22Rv1 (cell line): ENCODE measurements around the gene MRGPRD.

Experiments
- H3K27ac ChIP-seq: fragments of 450-650 bp; 2 replicates; pipeline ENCODE4 v1.5.1; 2017
- CTCF ChIP-seq: fragments of 450-650 bp; IDR thresholded peaks from 2 replicates; pipeline ENCODE4 v1.5.1; 2017; ENCODE audit warnings: mild to moderate bottlenecking
- ZFX ChIP-seq: fragments of 450-650 bp; IDR thresholded peaks from 2 replicates; pipeline ENCODE4 v1.6.1; 2017; ENCODE audit warnings: antibody characterized with exemption, borderline replicate concordance

The MRGPRD gene

GRCh38 chr11:68956547-68957254, 24.1 kb downstream of the MRGPRD start:
- TF ChIP-seq CTCF (no peak), ZFX (no peak)
- H3K27ac ChIP-seq, result no peak overlapping the region

DNA sequence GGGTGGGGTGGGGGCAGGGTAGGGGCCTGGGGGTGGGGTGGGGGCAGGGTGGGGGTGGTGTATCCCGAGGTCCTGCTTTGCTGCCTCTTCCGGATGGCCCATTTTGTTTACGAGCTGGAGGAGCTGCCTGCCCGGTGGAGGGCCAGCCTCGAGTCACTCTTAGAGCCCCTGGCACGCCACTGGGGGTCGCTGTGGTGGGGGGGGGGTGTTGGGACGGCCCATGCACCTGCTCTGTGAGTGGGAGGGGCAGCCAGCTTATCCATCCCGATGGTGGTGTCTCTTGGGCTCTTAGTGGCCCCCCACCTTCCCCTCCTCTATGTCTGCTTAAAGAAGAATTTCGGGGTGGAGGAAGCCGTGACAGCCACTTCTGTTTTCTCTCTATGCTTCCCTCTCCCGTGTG, 24.6 kb downstream of the MRGPRD start:
- no peak overlapping the region for H3K27ac ChIP-seq
- no peak for TF ChIP-seq ZFX
- peak; percentile 25; the same call in 1 of the 2 replicates for TF ChIP-seq CTCF

DNA sequence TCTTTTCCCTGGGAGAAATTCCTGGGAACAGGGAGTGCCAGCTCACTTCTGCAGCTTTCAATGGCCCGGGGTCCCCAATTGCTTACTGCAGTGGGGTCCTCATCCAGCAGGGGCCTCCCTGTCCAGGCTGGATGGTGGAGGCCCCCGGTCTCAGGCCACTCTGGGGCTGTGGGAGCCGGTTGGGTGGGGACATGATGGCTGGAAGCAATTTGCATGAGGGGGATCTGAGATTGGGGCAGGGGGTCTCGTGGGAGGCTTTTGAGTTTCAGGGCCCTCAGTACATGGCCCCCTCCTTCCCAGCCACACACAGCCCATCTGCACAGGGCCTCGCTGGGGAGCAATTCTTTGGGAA, 25.2 kb downstream of the MRGPRD start:
- no peak overlapping the region for H3K27ac ChIP-seq
- no peak for TF ChIP-seq CTCF
- TF ChIP-seq ZFX, result no peak

GRCh38 chr11:68954836-68955606, 25.8 kb downstream of the MRGPRD start:
- TF ChIP-seq ZFX, result no peak
- no peak for TF ChIP-seq CTCF
- no peak overlapping the region for H3K27ac ChIP-seq

DNA sequence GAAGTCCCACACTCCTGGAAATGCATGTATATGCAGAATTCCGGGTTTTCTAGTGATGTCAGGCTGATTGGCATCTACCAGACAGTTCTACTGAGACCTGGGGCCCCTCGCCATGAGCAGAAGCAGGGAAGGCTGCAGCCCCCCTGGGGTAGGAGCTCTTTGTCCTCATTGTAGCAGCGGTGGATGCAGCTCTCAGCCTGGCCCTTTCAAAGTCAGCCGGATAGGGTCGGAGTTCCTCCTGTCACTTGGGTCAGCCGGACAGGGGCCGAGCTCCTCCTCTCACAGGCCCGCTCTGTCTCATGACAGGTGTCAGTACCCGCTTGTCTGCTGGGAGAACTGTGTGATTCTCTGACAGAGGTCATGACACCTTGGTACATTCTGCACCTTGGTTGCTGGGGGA, 30.0 kb downstream of the MRGPRD start:
- no peak overlapping the region for H3K27ac ChIP-seq
- no peak for TF ChIP-seq ZFX
- TF ChIP-seq CTCF, result no peak

DNA sequence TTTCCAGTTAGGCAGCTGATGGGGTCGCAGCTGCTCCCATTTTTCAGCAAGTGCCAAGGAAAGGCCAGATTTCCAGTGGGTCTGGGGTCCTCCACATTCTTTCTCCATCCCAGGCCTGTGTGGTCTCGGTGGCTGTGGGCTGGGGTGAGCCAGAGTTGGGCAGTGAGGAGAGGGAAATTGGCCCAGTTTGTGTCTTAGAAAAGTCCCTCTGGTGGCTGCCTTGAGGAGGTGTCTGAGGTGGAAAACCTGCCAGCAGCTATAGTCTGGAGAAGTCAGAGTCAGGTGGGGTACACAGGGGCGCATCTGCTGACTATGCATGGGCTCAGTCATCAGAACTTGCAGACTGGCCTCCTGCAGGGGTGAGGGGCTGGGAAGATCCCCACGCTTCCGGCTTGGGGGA, 30.5 kb downstream of the MRGPRD start:
- TF ChIP-seq ZFX (no peak), CTCF (peak; percentile 19; the same call in 1 of the 2 replicates)
- H3K27ac ChIP-seq, result no peak overlapping the region

DNA sequence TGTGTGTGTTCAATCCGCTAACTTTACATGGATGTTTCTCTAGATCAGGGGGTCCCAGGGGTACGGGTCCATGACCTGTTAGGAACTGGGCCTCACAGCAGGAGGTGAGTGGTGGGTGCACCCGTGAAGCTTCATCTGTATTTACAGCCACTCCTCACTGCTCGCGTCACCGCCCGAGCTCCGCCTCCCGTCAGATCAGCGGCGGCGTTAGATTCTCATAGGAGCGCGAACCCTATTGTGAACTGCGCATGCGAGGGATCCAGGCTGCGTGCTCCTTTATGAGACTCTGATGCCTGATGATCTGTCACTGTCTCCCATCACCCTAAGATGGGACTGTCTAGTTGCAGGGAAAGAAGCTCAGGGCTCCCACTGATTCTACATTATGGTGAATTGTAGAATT, 31.9 kb downstream of the MRGPRD start:
- no peak overlapping the region for H3K27ac ChIP-seq
- TF ChIP-seq ZFX (no peak), CTCF (no peak)
